Memory B cell (primary cell): ENCODE data around the gene ELMO3.

Experiments used
- ATAC-seq: fragments of 150-1000 bp; cut with Tn5 transposase; 2 replicates; pipeline ENCODE4 v1.10.0; 2021; ENCODE audit warnings: low read depth, mild to moderate bottlenecking, moderate library complexity
- DNase-seq, 2 donors: peaks; one replicate each; pipeline ENCODE4 v3.0.0; 2022; ENCODE audit warnings: low spot score in 2 of 2
- H3K27ac Mint-ChIP-seq: one replicate; pipeline ENCODE4 v1.8.0; 2022; ENCODE audit warnings: mild to moderate bottlenecking, moderate library complexity, mixed read lengths
- H3K27me3 Mint-ChIP-seq: one replicate; pipeline ENCODE4 v1.8.0; 2022; ENCODE audit warnings: mixed read lengths
- H3K36me3 Mint-ChIP-seq: one replicate; pipeline ENCODE4 v1.8.0; 2022; ENCODE audit warnings: mild to moderate bottlenecking, mixed read lengths
- H3K4me1 Mint-ChIP-seq: one replicate; pipeline ENCODE4 v1.8.0; 2022; ENCODE audit warnings: mixed read lengths
- H3K4me3 Mint-ChIP-seq: one replicate; pipeline ENCODE4 v1.8.0; 2022; ENCODE audit warnings: mild to moderate bottlenecking, moderate library complexity, mixed read lengths
- H3K9me3 Mint-ChIP-seq: one replicate; pipeline ENCODE4 v1.8.0; 2022; ENCODE audit warnings: mixed read lengths

ELMO3 gene

DNA sequence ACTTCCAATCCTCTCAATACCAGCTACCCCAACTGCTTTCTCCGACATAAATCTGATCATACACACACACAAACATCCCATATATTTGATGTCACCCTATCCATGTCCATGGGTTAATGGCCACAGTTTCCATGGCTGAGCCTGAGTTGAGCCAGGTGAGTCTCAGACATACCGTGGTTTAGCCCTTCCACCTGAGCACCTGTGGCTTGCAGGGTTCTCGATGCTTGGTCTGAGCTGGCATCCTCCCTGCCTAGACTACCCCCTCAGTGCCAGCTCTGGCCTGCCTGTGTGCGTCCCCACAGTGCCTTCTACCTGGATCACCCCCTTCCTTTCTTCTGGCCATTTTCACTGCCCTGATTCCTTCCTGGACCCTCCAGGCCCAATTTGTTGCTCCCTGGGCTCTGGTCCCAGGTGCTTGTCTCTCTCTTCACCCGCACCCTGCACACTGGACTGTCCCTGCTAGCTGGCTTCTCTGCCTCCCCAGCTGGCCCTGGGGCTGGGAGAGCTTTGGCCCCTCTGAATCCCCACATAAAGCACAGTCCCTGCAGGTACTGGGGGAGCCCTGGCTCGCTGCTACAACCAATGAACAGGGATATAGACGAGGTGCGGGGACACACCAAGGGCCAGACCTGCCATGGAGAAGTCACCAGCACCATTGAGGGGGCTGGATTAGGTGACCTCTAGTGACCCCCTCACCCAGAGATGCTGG, 7.4 kb downstream of the ELMO3 start:
- Mint-ChIP-seq H3K27me3 (no peaks in the 10 kb centered on the region), H3K9me3 (no peaks in the 10 kb centered on the region), H3K36me3 (peaks cover 3% of the 10 kb centered on the region), H3K27ac (no peak overlapping the region), H3K4me1 (no peaks in the 10 kb centered on the region), H3K4me3 (no peak overlapping the region)
- no peak for DNase-seq
- ATAC-seq: no peak

DNA sequence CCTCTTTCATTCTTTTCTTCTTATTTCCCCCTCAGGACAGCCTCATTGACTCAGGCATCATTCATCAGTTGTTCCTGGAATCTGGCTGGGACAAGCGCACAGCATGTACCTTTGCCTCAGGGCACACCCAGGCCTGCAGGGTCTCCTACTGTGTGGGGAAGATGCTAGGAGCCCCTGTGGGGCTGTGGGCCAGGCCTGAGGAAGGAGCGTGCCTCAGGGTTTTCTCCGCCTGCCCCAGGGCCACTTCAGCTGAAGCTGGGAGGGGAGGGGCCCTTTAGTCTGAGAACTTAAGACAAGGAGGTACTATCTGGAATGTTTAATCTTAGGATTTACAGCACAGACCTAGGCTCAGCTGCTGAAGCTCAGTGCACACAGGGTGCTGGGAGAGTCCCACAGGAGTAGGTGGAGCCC, 7.9 kb downstream of the ELMO3 start:
- Mint-ChIP-seq H3K27ac (no peak overlapping the region), H3K4me3 (no peak overlapping the region), H3K9me3 (no peaks in the 10 kb centered on the region), H3K4me1 (no peaks in the 10 kb centered on the region), H3K36me3 (peaks cover 3% of the 10 kb centered on the region), H3K27me3 (no peaks in the 10 kb centered on the region)
- DNase-seq (no peak), ATAC-seq (no peak)

DNA sequence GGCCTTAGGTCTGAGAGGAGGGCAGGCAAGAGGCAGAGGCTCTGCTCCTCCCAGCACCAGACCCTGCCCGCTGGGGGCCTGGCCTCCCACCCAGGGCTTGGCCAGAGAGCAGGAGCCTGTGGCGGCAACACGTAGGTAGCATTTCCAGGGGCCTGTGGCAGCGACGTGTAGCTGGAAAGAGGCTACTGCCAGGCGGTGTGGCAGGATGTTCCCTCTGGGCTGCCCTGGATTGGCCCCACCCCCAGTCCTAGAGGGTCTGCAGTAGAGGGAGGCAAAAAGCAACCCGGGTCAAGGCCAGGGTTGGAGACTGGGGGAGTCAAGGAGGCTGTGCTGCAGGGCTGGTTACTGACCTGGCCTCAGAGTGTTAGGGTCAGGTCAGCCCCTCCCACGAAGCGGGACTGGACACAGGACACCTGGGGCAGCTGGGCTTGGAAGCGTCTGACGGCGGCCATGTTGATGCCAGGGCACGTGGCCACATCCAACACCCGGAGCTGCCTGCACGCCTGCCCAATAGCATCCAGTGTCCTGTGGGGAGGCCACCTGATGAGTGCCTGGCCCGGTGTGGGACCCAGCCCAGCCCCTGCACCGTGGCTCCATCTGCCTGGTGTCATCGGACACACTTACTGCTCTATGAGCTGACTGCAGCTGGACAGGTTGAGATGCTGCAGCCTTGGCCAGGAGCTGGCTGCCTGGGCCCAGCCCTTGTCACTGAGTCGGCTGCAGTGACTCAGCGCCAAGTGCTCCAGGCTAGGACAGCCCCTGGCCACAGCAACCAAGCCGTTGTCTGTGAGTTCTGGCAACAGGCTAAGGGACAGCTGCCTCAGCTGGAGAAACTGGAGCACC, 8.5 kb downstream of the ELMO3 start:
- ATAC-seq: no peak
- Mint-ChIP-seq H3K9me3 (no peaks in the 10 kb centered on the region), H3K27ac (no peak overlapping the region), H3K36me3 (peaks cover 3% of the 10 kb centered on the region), H3K4me1 (no peaks in the 10 kb centered on the region), H3K27me3 (no peaks in the 10 kb centered on the region), H3K4me3 (no peak overlapping the region)
- DNase-seq: no peak

DNA sequence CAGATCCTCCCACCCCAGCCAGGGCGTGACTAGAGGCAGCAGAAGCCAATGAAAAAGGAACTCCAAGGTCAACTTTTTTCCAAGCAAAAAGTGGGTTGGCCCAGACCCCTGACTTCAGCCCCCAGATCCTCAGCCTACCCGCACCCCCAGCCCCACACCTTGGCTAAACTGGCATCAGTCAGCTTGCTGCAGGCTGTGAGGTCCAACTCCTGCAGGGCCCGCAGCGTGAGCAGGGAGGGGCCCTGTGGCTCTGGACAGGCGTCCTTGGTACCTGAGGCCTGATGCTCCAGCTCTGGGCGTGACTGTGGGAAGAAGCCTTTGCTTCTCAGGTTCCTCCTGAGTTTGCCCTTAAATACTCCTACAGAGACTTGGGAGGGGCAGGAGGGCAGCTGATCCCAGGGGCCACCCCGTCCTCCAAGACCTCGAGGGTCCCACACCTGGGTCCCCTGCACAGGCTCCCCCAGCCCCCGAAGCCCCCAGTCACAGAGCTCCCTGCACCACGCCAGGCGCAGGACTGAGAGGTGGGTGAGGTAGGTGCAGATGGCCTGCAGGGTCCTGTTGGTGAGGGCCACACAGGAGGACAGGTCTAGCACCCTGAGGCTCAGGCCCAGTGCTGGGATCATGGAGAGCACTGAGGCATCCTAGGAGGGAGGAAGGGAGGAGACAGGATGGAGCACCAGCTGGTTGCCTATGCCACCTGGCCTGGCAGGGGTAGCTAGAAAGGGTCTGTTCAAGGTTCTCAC, 9.4 kb downstream of the ELMO3 start:
- H3K36me3 Mint-ChIP-seq: peaks cover 3% of the 10 kb centered on the region
- H3K27me3 Mint-ChIP-seq: no peaks in the 10 kb centered on the region
- DNase-seq: no peak
- H3K4me1 Mint-ChIP-seq: no peaks in the 10 kb centered on the region
- no peak overlapping the region for H3K4me3 Mint-ChIP-seq
- no peak for ATAC-seq
- no peak overlapping the region for H3K27ac Mint-ChIP-seq
- no peaks in the 10 kb centered on the region for H3K9me3 Mint-ChIP-seq

DNA sequence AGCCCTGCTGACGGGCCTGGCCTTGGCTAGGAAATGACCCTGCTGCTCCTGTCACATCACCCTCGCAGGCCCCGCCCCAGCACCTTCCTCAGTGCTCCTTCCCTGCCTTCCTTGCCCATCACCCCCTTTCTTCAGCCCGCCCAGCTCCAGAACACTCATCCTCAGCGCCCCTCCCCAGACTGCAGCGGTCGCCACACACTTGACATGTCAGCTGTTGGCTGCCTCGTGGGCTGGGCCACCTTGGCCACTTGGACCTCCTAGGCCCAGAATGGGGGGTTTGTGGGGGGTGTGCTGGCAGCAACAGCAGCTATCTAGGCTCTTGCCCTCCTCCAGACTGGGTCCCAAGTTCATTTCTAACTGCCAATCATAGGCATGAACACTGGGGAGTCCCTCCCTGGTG, 10.6 kb downstream of the ELMO3 start:
- Mint-ChIP-seq H3K36me3 (peaks cover 3% of the 10 kb centered on the region), H3K27me3 (no peaks in the 10 kb centered on the region), H3K4me1 (no peaks in the 10 kb centered on the region), H3K27ac (no peak overlapping the region), H3K4me3 (no peak overlapping the region), H3K9me3 (no peaks in the 10 kb centered on the region)
- no peak for ATAC-seq
- no peak for DNase-seq

DNA sequence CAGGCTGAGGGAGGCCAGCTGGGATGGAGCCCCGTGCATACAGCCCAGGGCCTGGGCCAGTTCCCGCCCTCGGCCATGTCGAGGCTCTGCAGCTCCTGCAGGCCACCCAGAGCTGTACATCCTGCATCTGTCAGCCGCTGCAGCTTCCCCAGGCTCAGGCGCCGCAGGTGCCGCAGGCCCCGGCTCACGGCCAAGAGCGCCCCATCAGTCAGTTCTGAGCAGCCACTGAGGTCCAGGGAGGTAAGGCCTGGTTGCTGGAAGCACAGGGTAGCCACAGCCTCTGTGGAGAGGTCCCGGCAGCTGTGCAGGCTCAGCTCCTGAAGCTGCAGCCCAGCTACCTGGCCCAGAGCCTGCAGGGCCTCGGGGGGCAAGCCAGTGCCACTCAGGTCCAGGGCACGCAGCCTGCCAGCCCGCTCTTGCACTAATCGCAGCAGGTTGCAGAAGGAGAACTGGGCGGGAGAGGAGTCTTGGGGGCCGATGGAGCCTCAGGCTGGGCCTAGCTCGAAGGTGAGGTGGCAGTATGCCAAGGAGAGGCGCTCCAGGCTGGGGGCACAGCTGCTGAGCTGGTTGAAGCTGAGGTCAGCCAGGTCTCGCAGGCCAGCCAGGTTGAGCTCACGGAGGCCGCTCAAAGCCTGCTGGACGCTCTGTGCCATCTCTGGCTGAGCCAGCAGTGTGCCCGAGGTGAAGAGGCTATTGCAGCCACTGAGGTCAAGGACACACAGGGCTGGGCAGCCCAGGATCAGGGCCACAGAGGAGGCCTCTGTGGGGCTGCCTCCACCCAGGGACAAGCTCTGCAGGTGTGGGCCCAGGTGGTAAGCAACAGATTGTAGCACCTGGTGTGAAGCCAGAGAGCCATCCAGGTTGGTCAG, 11.4 kb downstream of the ELMO3 start:
- Mint-ChIP-seq H3K4me1 (no peaks in the 10 kb centered on the region), H3K36me3 (peaks cover 3% of the 10 kb centered on the region), H3K27me3 (no peaks in the 10 kb centered on the region), H3K4me3 (no peak overlapping the region), H3K27ac (no peak overlapping the region), H3K9me3 (no peaks in the 10 kb centered on the region)
- DNase-seq: no peak
- no peak for ATAC-seq

DNA sequence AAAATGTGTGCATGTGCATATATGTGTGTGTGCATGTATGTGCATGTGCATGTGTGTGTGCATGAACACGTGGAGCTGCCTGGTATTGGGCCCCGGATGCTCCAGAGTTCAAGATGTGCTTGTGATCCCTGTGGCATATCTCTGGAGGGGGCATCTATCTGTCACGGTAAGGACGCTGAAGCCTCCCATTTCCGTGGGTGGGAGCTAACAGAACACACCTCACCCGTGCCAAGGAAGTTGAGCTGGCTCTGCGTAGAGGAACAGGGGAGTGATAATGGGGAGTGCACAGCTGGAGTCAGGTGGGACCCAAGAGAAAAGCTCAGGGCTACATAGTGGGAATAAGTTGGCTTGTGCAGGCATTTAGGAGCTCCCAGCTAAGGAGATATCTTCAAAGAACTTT, 12.7 kb downstream of the ELMO3 start:
- Mint-ChIP-seq H3K27me3 (no peaks in the 10 kb centered on the region), H3K4me3 (no peak overlapping the region), H3K4me1 (peaks cover 6% of the 10 kb centered on the region), H3K36me3 (peaks cover 7% of the 10 kb centered on the region), H3K9me3 (no peaks in the 10 kb centered on the region), H3K27ac (no peak overlapping the region)
- DNase-seq (no peak), ATAC-seq (no peak)

DNA sequence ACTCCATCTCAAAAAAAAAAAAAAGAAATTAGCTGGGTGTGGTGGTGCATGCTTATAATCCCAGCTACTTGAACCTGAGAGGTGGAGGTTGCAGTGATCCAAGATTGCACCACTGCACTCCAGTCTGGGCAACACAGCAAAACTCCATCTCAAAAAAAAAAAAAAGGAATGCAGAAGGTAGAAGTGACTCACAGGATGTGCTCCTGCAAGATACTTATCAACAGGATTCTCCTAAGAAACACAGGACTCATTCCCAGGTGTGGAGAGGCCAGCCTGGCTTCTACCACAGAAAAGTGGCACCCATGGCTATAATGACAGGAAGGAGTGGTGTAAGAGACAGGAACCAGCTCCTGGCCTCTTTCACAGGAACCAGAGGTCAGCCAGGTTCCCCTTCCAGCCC, 13.8 kb downstream of the ELMO3 start:
- H3K4me3 Mint-ChIP-seq: no peak overlapping the region
- ATAC-seq (no peak), DNase-seq (no peak)

DNA sequence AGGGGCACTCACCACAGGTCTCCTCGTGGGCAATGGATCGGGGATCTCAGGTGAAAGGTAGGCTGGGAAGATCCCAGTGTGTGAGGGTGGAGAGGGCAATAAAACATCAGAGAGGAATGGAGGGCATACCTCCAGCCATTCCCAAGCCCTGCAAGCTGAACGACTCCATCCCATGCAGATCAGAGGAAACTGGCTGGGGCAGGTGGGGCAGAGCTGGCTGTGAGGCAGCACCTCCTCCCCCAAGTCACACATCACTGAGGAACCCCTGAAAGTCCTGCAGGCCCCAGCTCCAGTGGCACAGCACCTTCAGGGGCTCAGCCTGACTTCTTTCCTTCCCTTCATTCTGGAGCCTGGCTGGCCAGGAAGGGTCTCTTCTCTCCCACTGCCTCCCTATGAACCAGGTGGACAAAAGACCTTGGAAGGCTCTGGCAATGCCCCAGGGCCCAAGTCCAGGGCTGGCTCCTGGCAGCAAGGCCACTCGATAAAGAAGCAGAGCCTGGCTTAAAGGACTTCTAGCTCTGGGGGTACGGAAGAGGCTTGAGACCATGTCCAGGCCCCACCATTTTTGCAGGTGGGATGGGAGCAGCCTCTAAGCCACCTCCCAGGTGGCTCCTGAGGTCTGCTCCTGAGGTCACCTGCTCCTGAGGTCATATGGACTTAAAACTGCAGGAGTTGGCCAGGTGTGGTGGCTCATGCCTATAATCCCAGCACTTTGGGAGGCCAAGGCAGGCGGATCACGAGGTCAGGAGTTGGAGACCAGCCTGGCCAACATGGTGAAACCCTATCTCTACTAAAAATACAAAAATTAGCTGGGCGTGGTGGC, 14.5 kb downstream of the ELMO3 start:
- H3K27ac Mint-ChIP-seq: no peak overlapping the region
- DNase-seq (no peak), ATAC-seq (no peak)
- no peak overlapping the region for H3K4me3 Mint-ChIP-seq
- H3K36me3 Mint-ChIP-seq: peaks cover 7% of the 10 kb centered on the region
- no peaks in the 10 kb centered on the region for H3K9me3 Mint-ChIP-seq
- H3K27me3 Mint-ChIP-seq: no peaks in the 10 kb centered on the region
- peaks cover 6% of the 10 kb centered on the region for H3K4me1 Mint-ChIP-seq

More for the DNA sequence above, 13.8 kb downstream of the ELMO3 start:
- Mint-ChIP-seq H3K27me3 (no peaks in the 10 kb centered on the region), H3K9me3 (no peaks in the 10 kb centered on the region), H3K36me3 (peaks cover 7% of the 10 kb centered on the region), H3K4me1 (peaks cover 6% of the 10 kb centered on the region), H3K27ac (no peak overlapping the region)

DNA sequence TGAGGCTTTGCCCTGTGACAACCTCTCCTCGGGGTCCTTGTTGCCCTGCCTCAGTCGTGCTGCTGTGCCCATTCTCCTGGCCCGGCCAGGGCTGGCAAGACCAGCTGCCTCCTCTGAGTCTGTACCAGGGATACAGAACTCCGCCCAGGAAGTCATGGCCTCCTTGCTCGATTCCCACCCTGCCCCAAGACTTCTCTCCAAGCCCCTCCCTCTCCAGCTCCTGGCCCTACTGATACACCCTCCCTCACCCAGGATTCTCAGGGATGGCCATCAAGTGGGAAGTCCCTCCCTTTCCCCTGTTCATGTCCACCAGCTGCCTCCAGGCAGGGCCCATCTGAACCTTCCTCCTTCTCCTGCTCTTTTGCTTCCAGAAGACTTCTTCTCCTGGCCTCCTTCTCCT, 16.8 kb downstream of the ELMO3 start:
- Mint-ChIP-seq H3K9me3 (no peaks in the 10 kb centered on the region), H3K36me3 (peaks cover 9% of the 10 kb centered on the region), H3K27ac (no peak overlapping the region), H3K4me3 (no peak overlapping the region), H3K4me1 (peaks cover 6% of the 10 kb centered on the region), H3K27me3 (no peaks in the 10 kb centered on the region)
- DNase-seq (no peak), ATAC-seq (no peak)

DNA sequence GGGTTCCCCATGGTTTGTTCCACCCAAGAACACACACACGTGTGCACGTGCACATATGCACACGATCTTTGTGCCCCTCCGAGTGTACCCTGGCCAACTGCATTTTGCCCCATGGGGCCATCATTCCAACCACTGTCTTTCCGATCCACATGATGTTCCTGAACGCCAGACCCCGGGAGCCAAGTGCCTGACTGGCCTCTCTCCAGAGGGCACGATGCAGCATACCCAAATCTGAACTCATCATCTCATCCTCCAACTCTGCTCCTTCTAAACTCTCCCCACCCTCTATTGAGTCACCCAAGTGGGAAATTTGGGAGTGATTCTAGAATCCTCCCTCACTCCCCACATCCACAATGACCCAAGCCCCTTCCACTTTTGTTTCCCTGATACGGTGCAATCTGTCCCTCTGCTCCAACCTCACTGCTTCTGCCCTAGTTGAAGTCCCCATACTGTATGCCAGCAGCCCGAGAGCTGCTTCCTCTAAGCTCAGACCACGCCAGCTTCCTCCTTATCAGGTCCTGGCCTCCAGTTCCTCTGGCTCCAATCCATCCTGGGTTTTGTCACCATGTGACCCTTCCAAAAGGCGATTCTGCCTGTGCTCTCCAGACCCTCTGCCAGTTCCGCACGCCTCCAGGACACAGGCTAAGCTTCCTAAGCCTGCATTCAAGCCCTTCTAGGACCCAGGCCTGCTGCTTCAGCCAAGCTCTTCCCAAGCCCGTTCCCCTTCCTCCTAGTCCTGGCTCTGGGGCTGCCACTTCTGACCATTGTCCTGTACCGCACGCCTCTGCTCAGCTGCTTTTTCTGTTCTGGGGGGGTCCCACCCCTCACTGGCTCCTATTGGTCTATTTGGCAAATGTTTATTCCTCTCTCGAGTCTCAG, 17.9 kb downstream of the ELMO3 start:
- Mint-ChIP-seq H3K9me3 (no peaks in the 10 kb centered on the region), H3K27ac (no peak overlapping the region), H3K36me3 (peaks cover 9% of the 10 kb centered on the region), H3K4me3 (no peak overlapping the region), H3K4me1 (peaks cover 6% of the 10 kb centered on the region), H3K27me3 (no peaks in the 10 kb centered on the region)
- DNase-seq (no peak), ATAC-seq (no peak)

DNA sequence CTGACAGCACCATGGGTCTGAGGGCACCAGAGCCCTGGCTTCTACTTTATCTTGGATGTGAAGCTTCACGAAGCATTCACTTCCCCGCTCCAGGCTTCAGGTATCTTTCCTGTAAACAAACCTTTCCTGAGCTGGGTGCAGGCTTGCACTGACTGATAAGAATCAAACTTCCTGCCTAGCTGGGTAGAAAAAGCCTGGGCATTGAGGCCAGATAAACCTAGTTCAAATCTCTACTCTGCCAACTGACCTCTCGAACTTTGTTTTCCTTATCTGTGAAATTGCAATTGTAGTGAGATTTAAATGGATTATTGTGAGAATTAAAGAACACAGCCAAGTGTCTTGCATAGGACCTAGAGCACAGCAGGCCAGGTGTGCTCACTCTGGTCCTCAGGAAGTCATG, 25.1 kb downstream of the ELMO3 start:
- no peak overlapping the region for H3K27ac Mint-ChIP-seq
- H3K27me3 Mint-ChIP-seq: no peaks in the 10 kb centered on the region
- ATAC-seq (no peak), DNase-seq (no peak)
- peaks cover 13% of the 10 kb centered on the region for H3K36me3 Mint-ChIP-seq
- H3K9me3 Mint-ChIP-seq: no peaks in the 10 kb centered on the region
- peaks cover 21% of the 10 kb centered on the region for H3K4me1 Mint-ChIP-seq
- H3K4me3 Mint-ChIP-seq: no peak overlapping the region
